Karpas-422 (cell line): ENCODE results near the gene RFTN1. TPM values are rescaled to one million over a fixed set of nuclear protein-coding genes. Genes with fewer than 3 reads are reported as not detected.
A peak's percentile ranks its signal among the peaks of the same experiment; 100 is the strongest.

ENCODE experiments used
- DNase-seq: peaks from one replicate; pipeline ENCODE4 v3.0.0-alpha.2; 2015
- H2AFZ ChIP-seq: fragments of 200-600 bp; sonication (generic); 2 replicates; pipeline ENCODE4 v1.6.1; 2014; ENCODE audit warnings: antibody characterized with exemption, low read length, mixed read lengths
- H3K27ac ChIP-seq: fragments of 200-600 bp; sonication (generic); 2 replicates; pipeline ENCODE4 v1.5.1; 2014; ENCODE audit warnings: mild to moderate bottlenecking, low read length, moderate library complexity
- H3K27me3 ChIP-seq: fragments of 200-600 bp; sonication (generic); 2 replicates; pipeline ENCODE4 v1.6.1; 2014; ENCODE audit warnings: low read length, mixed read lengths
- H3K36me3 ChIP-seq: fragments of 200-600 bp; sonication (generic); 2 replicates; pipeline ENCODE4 v1.6.1; 2014; ENCODE audit warnings: low read length, mixed read lengths; ENCODE audit not compliant: insufficient read depth
- H3K4me1 ChIP-seq: fragments of 200-600 bp; sonication (generic); 2 replicates; pipeline ENCODE4 v1.6.1; 2014; ENCODE audit warnings: mild to moderate bottlenecking, low read length, mixed read lengths
- H3K4me2 ChIP-seq: fragments of 200-600 bp; sonication (generic); 2 replicates; pipeline ENCODE4 v1.6.1; 2014; ENCODE audit warnings: low read length, low read depth, mild to moderate bottlenecking; ENCODE audit not compliant: poor library complexity, severe bottlenecking
- H3K4me3 ChIP-seq: fragments of 200-600 bp; sonication (generic); 2 replicates; pipeline ENCODE4 v1.5.1; 2014; ENCODE audit warnings: mild to moderate bottlenecking, antibody characterized with exemption, low read length, mixed read lengths
- H3K79me2 ChIP-seq: fragments of 200-600 bp; sonication (generic); 2 replicates; pipeline ENCODE4 v1.6.1; 2014; ENCODE audit warnings: mild to moderate bottlenecking, low read length, mixed read lengths
- H3K9ac ChIP-seq: fragments of 200-600 bp; sonication (generic); 2 replicates; pipeline ENCODE4 v1.6.0; 2014; ENCODE audit warnings: low read length
- H3K9me2 ChIP-seq: fragments of 200-600 bp; sonication (generic), shearing (Covaris generic); replicated peaks from 2 replicates; pipeline ENCODE4 v1.6.0; 2014; ENCODE audit warnings: mild to moderate bottlenecking, low read length, moderate library complexity; ENCODE audit not compliant: insufficient read depth
- H3K9me3 ChIP-seq: fragments of 300-700, 200-600 bp; sonication (generic); 2 replicates; pipeline ENCODE4 v1.6.1; 2014; ENCODE audit warnings: low read length, mixed read lengths
- H4K20me1 ChIP-seq: fragments of 200-600 bp; sonication (generic); 2 replicates; pipeline ENCODE4 v1.6.1; 2014; ENCODE audit warnings: mild to moderate bottlenecking, antibody characterized with exemption, low read length, low read depth; ENCODE audit not compliant: insufficient read depth
- total RNA-seq: library from RNA; depleted of rRNA; stranded (reverse); fragments of >200 nt; shearing (Covaris generic); gene quantifications from 2 replicates; pipeline ENCODE4 v1.2.3, GENCODE V29; 2014; ENCODE audit warnings: low replicate concordance

RFTN1 gene
- total RNA-seq, 1 experiment from 2014 or later = 291 TPM

- Histone ChIP-seq H3K27me3 (no peaks in the 10 kb centered on the region), H3K79me2 (peaks cover 100% of the 10 kb centered on the region), H4K20me1 (no peaks in the 10 kb centered on the region), H2AFZ (no peak overlapping the region), H3K4me2 (peak overlapping the region; percentile 72), H3K9ac (0 out of 2 replicates have a peak overlapping the region, but pooled peaks have one; percentile 22), H3K27ac (peak overlapping the region; percentile 99), H3K36me3 (peaks cover 53% of the 10 kb centered on the region), H3K9me2 (no peaks in the 10 kb centered on the region), H3K9me3 (no peaks in the 10 kb centered on the region), H3K4me1 (peaks cover 100% of the 10 kb centered on the region), H3K4me3 (peak overlapping the region; percentile 44; the same call in 1 of the 2 replicates)
- no peak for DNase-seq
These were observed 87.5 kb downstream of the RFTN1 start for GRCh38 chr3:16426029-16426400.

- Histone ChIP-seq H3K27me3 (no peaks in the 10 kb centered on the region), H3K9ac (peak overlapping the region; percentile 22), H3K4me3 (peak overlapping the region; percentile 44), H3K27ac (peak overlapping the region; percentile 99), H3K79me2 (peaks cover 100% of the 10 kb centered on the region), H3K4me1 (peaks cover 100% of the 10 kb centered on the region), H4K20me1 (no peaks in the 10 kb centered on the region), H3K9me2 (no peaks in the 10 kb centered on the region), H2AFZ (no peak overlapping the region), H3K9me3 (no peaks in the 10 kb centered on the region), H3K4me2 (peak overlapping the region; percentile 72), H3K36me3 (peaks cover 55% of the 10 kb centered on the region)
- no peak for DNase-seq
These were observed 88.0 kb downstream of the RFTN1 start for GRCh38 chr3:16425398-16426028.

- no peak overlapping the region for H2AFZ ChIP-seq
- no peaks in the 10 kb centered on the region for H3K27me3 ChIP-seq
- H3K4me3 ChIP-seq = peak overlapping the region; percentile 34
- H4K20me1 ChIP-seq = no peaks in the 10 kb centered on the region
- H3K9me3 ChIP-seq = no peaks in the 10 kb centered on the region
- peaks cover 100% of the 10 kb centered on the region for H3K79me2 ChIP-seq
- peak overlapping the region; percentile 99 for H3K27ac ChIP-seq
- peak; percentile 79 for DNase-seq
- no peaks in the 10 kb centered on the region for H3K9me2 ChIP-seq
- H3K4me2 ChIP-seq = peak overlapping the region; percentile 72
- H3K36me3 ChIP-seq = peaks cover 46% of the 10 kb centered on the region
- H3K9ac ChIP-seq = peak overlapping the region; percentile 58
- peaks cover 100% of the 10 kb centered on the region for H3K4me1 ChIP-seq
These were observed 89.4 kb downstream of the RFTN1 start for GRCh38 chr3:16423947-16424673.

- Histone ChIP-seq H3K79me2 (peaks cover 100% of the 10 kb centered on the region), H2AFZ (no peak overlapping the region), H3K9me2 (no peaks in the 10 kb centered on the region), H3K36me3 (peaks cover 40% of the 10 kb centered on the region), H3K27ac (peak overlapping the region; percentile 99), H3K4me2 (peak overlapping the region; percentile 72), H3K9me3 (no peaks in the 10 kb centered on the region), H3K9ac (peak overlapping the region; percentile 58), H4K20me1 (no peaks in the 10 kb centered on the region), H3K27me3 (no peaks in the 10 kb centered on the region), H3K4me1 (peaks cover 100% of the 10 kb centered on the region), H3K4me3 (no peak overlapping the region)
- no peak for DNase-seq
These were observed 90.2 kb downstream of the RFTN1 start for GRCh38 chr3:16423298-16423697.

GRCh38 chr3:16419640-16420241, 93.8 kb downstream of the RFTN1 start:
- peak overlapping the region; percentile 57 for H3K9ac ChIP-seq
- peaks cover 100% of the 10 kb centered on the region for H3K4me1 ChIP-seq
- H3K79me2 ChIP-seq = peaks cover 98% of the 10 kb centered on the region
- H3K9me2 ChIP-seq = no peaks in the 10 kb centered on the region
- H3K4me3 ChIP-seq = peak overlapping the region; percentile 16; the same call in 1 of the 2 replicates
- peaks cover 26% of the 10 kb centered on the region for H3K36me3 ChIP-seq
- H2AFZ ChIP-seq = no peak overlapping the region
- H3K27ac ChIP-seq = peak overlapping the region; percentile 99
- DNase-seq = no peak
- H3K27me3 ChIP-seq = no peaks in the 10 kb centered on the region
- no peaks in the 10 kb centered on the region for H4K20me1 ChIP-seq
- no peaks in the 10 kb centered on the region for H3K9me3 ChIP-seq
- H3K4me2 ChIP-seq = peak overlapping the region; percentile 36

- Histone ChIP-seq H3K79me2 (peaks cover 97% of the 10 kb centered on the region), H3K27ac (peak overlapping the region; percentile 99), H3K4me2 (peak overlapping the region; percentile 36), H3K4me3 (no peak overlapping the region), H3K27me3 (no peaks in the 10 kb centered on the region), H2AFZ (no peak overlapping the region), H4K20me1 (no peaks in the 10 kb centered on the region), H3K9me3 (no peaks in the 10 kb centered on the region), H3K4me1 (peaks cover 100% of the 10 kb centered on the region), H3K36me3 (peaks cover 32% of the 10 kb centered on the region), H3K9ac (no peak overlapping the region), H3K9me2 (no peaks in the 10 kb centered on the region)
- DNase-seq = no peak
These were observed 95.4 kb downstream of the RFTN1 start for GRCh38 chr3:16417945-16418739.

GRCh38 chr3:16415911-16416476, 97.5 kb downstream of the RFTN1 start:
- no peak overlapping the region for H2AFZ ChIP-seq
- peaks cover 97% of the 10 kb centered on the region for H3K79me2 ChIP-seq
- no peaks in the 10 kb centered on the region for H3K9me2 ChIP-seq
- no peaks in the 10 kb centered on the region for H3K9me3 ChIP-seq
- H3K4me3 ChIP-seq = no peak overlapping the region
- peak overlapping the region; percentile 9; the same call in 1 of the 2 replicates for H3K9ac ChIP-seq
- no peaks in the 10 kb centered on the region for H3K27me3 ChIP-seq
- H3K4me2 ChIP-seq = peak overlapping the region; percentile 26
- no peak for DNase-seq
- H3K27ac ChIP-seq = peak overlapping the region; percentile 99
- peaks cover 38% of the 10 kb centered on the region for H3K36me3 ChIP-seq
- no peaks in the 10 kb centered on the region for H4K20me1 ChIP-seq
- H3K4me1 ChIP-seq = peaks cover 100% of the 10 kb centered on the region
